GM12892 (cell line): ENCODE results near the gene CD2BP2.

Experiments used
- POLR2A ChIP-seq: IDR thresholded peaks from 2 replicates; pipeline ENCODE4 v1.6.1; 2011; ENCODE audit warnings: low read depth, low read length, control low read depth
- POLR2AphosphoS5 ChIP-seq: IDR thresholded peaks from 2 replicates; pipeline ENCODE4 v1.6.1; 2011; ENCODE audit warnings: low read depth, low read length, control low read depth
- TAF1 ChIP-seq: IDR thresholded peaks from 2 replicates; pipeline ENCODE4 v1.6.1; 2011; ENCODE audit warnings: low read depth, mild to moderate bottlenecking, control low read depth, low read length, borderline replicate concordance

DNA sequence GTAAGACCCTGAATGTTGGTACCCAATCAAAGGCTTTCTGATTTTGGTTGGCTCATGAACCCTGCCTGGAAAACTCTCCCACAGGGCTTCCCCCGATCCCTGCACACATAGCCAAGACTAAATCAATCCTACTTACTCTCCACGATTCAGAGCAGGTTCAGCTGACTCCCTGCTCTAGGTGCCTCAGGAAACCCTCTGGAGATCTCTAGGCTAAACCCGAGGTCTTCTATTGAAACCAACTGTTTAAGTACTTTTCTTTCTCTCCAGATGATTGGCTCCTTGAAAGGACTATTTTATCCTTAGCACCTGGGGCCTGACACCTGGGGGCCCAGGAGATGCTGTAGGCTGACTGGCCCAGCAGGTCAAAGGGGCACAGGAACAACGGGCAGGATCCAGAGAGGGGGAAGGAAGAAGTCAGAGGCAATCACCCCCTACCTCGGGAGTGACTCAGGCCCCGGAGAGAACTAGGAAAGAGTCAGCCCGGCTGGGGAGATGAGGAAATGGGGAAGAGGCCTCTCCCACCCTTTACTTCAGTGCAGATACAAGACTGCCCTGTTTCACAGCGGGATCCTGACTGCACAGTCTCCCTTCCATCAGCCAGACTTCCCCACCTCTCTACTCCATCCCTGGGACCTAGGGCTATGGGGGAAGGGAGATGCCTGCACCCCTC, 13.1 kb upstream of the CD2BP2 start:
- TF ChIP-seq POLR2A (no peak), POLR2AphosphoS5 (no peak), TAF1 (no peak)
